Mesenchymal stem cell (in vitro differentiated cells and primary cell): Measurements from ENCODE around the gene STAB2.
A peak's percentile ranks its signal among the peaks of the same experiment; 100 is the strongest.

Experiments
- DNase-seq: peaks from one replicate; pipeline ENCODE4 v3.0.0-alpha.2; 2013
- H2AFZ ChIP-seq: one replicate; pipeline ENCODE4 v1.6.1; 2013; ENCODE audit warnings: low read depth, mild to moderate bottlenecking, control low read depth, inconsistent platforms, low read length, moderate library complexity
- H2AK5ac ChIP-seq: 2 replicates; pipeline ENCODE4 v1.6.1; 2013; ENCODE audit warnings: low read length, moderate library complexity, mild to moderate bottlenecking, inconsistent platforms; ENCODE audit not compliant: severe bottlenecking
- H2BK120ac ChIP-seq: one replicate; pipeline ENCODE4 v1.6.1; 2013; ENCODE audit warnings: low read depth, mild to moderate bottlenecking, inconsistent platforms, low read length, moderate library complexity
- H2BK12ac ChIP-seq, 2 experiments: one replicate each; pipeline ENCODE4 v1.6.1; 2013; ENCODE audit warnings: inconsistent platforms in 2 of 2, low read length in 2 of 2, mild to moderate bottlenecking in 2 of 2, moderate library complexity in 2 of 2, control low read depth in 1 of 2
- H2BK15ac ChIP-seq: one replicate; pipeline ENCODE4 v1.6.1; 2013; ENCODE audit warnings: mild to moderate bottlenecking, low read depth, inconsistent platforms; ENCODE audit not compliant: poor library complexity, severe bottlenecking
- H2BK5ac ChIP-seq: 2 replicates; pipeline ENCODE4 v1.6.1; 2013; ENCODE audit warnings: low read depth, mild to moderate bottlenecking, low read length, control low read depth, inconsistent platforms; ENCODE audit not compliant: poor library complexity, severe bottlenecking
- H3K14ac ChIP-seq, 2 experiments: one replicate each; pipeline ENCODE4 v1.6.1; 2013; ENCODE audit warnings: inconsistent platforms in 2 of 2, low read length in 2 of 2, control low read depth in 1 of 2, mild to moderate bottlenecking in 1 of 2, moderate library complexity in 1 of 2
- H3K18ac ChIP-seq, 2 experiments: one replicate each; pipeline ENCODE4 v1.6.1; 2013; ENCODE audit warnings: inconsistent platforms in 2 of 2, low read length in 2 of 2, control low read depth in 1 of 2, low read depth in 1 of 2, mild to moderate bottlenecking in 1 of 2
- H3K23ac ChIP-seq, 2 experiments: one replicate each; pipeline ENCODE4 v1.6.1; 2013; ENCODE audit warnings: inconsistent platforms in 2 of 2, low read length in 2 of 2, mild to moderate bottlenecking in 2 of 2, moderate library complexity in 2 of 2, control low read depth in 1 of 2
- H3K27ac ChIP-seq: 2 replicates; pipeline ENCODE4 v1.5.1; 2013; ENCODE audit warnings: mild to moderate bottlenecking, moderate library complexity, low read length, control low read depth, inconsistent platforms; ENCODE audit not compliant: poor library complexity, severe bottlenecking
- H3K27me3 ChIP-seq, 2 experiments: 2 replicates each; pipeline versions ENCODE4 v1.6.1 to v1.7.0; 2013; ENCODE audit warnings: low read length in 2 of 2, mild to moderate bottlenecking in 2 of 2, moderate library complexity in 2 of 2, control low read depth in 1 of 2, inconsistent platforms in 1 of 2; ENCODE audit not compliant: control insufficient read depth in 1 of 2, insufficient read depth in 1 of 2
- H3K36me3 ChIP-seq, 2 experiments: 2 replicates each; pipeline versions ENCODE4 v1.6.1 to v1.7.0; 2013; ENCODE audit warnings: low read length in 2 of 2, control low read depth in 1 of 2, inconsistent platforms in 1 of 2, low read depth in 1 of 2, mild to moderate bottlenecking in 1 of 2; ENCODE audit not compliant: insufficient read depth in 2 of 2, control insufficient read depth in 1 of 2
- H3K4ac ChIP-seq, 2 experiments: one replicate each; pipeline ENCODE4 v1.6.1; 2013; ENCODE audit warnings: inconsistent platforms in 2 of 2, low read length in 2 of 2, mild to moderate bottlenecking in 2 of 2, moderate library complexity in 2 of 2, control low read depth in 1 of 2, low read depth in 1 of 2
- H3K4me1 ChIP-seq: 2 replicates; pipeline ENCODE4 v1.6.1; 2013; ENCODE audit warnings: low read depth, low read length, control low read depth; ENCODE audit not compliant: control insufficient read depth, insufficient read depth
- H3K4me2 ChIP-seq: 2 replicates; pipeline ENCODE4 v1.6.1; 2013; ENCODE audit warnings: low read length, mild to moderate bottlenecking, inconsistent platforms; ENCODE audit not compliant: poor library complexity, severe bottlenecking
- H3K4me3 ChIP-seq, 2 experiments: 2 replicates each; pipeline versions ENCODE4 v1.5.1 to v1.7.0; 2013; ENCODE audit warnings: low read length in 2 of 2, mild to moderate bottlenecking in 2 of 2, control low read depth in 1 of 2, low read depth in 1 of 2; ENCODE audit not compliant: insufficient read depth in 1 of 2
- H3K79me1 ChIP-seq: replicated peaks from 2 replicates; pipeline ENCODE4 v1.6.1; 2013; ENCODE audit warnings: mild to moderate bottlenecking, control low read depth, low read length, inconsistent platforms; ENCODE audit not compliant: poor library complexity, severe bottlenecking
- H3K9ac ChIP-seq: 2 replicates; pipeline ENCODE4 v1.7.0; 2013; ENCODE audit warnings: mild to moderate bottlenecking, low read length, moderate library complexity
- H3K9me3 ChIP-seq: 2 replicates; pipeline ENCODE4 v1.7.0; 2013; ENCODE audit warnings: mild to moderate bottlenecking, low read length; ENCODE audit not compliant: control insufficient read depth
- H4K8ac ChIP-seq: one replicate; pipeline ENCODE4 v1.6.1; 2013; ENCODE audit warnings: inconsistent platforms, mild to moderate bottlenecking, low read length, moderate library complexity
- H4K91ac ChIP-seq: one replicate; pipeline ENCODE4 v1.6.1; 2013; ENCODE audit warnings: mild to moderate bottlenecking, low read length, inconsistent platforms
- WGBS: methylation state at CpG from one replicate; pipeline ENCODE4 v1.1.7; 2013; ENCODE audit warnings: mixed read lengths; 5-methylcytosine and 5-hydroxymethylcytosine counted together

Gene STAB2

DNA sequence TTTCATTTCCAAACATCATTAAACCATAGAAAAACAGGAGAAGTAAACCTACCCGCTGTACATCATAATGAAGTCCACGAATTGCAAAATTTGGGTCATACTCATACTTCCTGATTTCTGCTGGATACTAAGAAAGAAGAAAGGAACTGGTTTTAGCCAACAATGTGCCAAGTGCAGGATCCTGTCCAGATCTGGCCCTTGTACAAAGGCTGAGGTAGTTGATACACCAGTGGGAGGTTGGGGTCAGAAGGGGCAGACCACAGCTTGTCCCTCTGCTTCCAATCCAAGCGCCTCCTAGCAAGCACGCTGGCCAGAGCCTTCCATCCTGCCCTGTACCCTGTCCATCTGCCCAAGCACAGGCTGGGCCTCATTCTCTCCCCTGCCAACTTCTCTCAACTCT is 219.7 kb downstream of the STAB2 start:
- Histone ChIP-seq H2BK120ac (no peak overlapping the region), H4K8ac (no peak overlapping the region), H2BK5ac (no peak overlapping the region), H3K23ac (no peak overlapping the region), H3K18ac (no peak overlapping the region), H2AK5ac (no peak overlapping the region), H2AFZ (no peak overlapping the region), H3K14ac (no peak overlapping the region), H3K4me1 (peaks cover 19% of the 10 kb centered on the region), H2BK12ac (peak overlapping the region; percentile 8 to 28), H4K91ac (peak overlapping the region; percentile 18), H3K36me3 (peaks cover 3 to 12% of the 10 kb centered on the region in 2 experiments), H3K27me3 (no peaks in the 10 kb centered on the region), H3K4me2 (no peak overlapping the region), H3K4ac (no peak overlapping the region), H3K9ac (no peak overlapping the region), H3K4me3 (no peak overlapping the region), H3K27ac (no peak overlapping the region), H3K9me3 (no peaks in the 10 kb centered on the region), H3K79me1 (peaks cover 37% of the 10 kb centered on the region), H2BK15ac (no peak overlapping the region)
- DNase-seq: no peak
- WGBS: 86% methylated on average over 4 of the region's 4 CpGs

DNA sequence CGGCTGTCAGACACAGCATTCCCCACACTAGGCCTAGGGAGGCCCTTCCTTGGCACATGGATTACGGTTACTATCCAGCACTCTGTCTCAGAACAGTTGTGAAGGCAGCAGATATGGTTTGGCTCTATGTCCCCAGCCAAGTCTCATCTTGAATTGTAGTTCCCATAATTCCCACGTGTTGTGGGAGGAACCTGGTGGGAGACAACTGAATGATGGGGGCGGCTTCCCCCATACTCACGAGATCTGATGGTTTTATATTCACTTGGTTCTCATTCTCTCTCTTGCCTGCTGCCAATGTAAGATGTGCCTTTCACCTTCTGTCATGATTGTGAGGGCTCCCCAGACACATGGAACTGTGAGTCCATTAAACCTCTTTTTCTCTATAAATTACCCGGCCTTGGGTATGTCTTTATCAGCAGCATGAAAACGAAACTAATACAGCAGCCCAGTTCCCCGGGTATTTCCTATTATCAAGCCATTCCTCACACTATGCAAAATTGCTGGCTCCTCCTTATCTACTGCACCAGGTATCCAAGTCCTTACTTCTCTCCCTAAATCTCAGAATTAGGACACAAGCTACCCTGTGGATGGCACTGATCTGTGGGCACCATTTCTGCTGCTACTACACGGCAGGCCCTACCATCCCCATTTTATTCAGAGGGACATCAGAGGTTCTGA is 220.6 kb downstream of the STAB2 start:
- Histone ChIP-seq H3K9ac (no peak overlapping the region), H3K36me3 (peaks cover 6 to 12% of the 10 kb centered on the region in 2 experiments), H3K4me2 (no peak overlapping the region), H3K9me3 (no peaks in the 10 kb centered on the region), H4K91ac (peak overlapping the region; percentile 18), H3K27ac (no peak overlapping the region), H2BK12ac (peak overlapping the region; percentile 38 to 42), H3K4me3 (no peak overlapping the region), H3K4me1 (peaks cover 12% of the 10 kb centered on the region), H3K14ac (no peak overlapping the region), H3K27me3 (no peaks in the 10 kb centered on the region), H3K4ac (peak overlapping the region in 1 of 2 experiments; percentile 40), H3K23ac (no peak overlapping the region), H3K79me1 (peaks cover 39% of the 10 kb centered on the region), H2BK15ac (no peak overlapping the region), H2BK120ac (no peak overlapping the region), H4K8ac (peak overlapping the region; percentile 35), H2BK5ac (no peak overlapping the region), H2AFZ (no peak overlapping the region), H3K18ac (peak overlapping the region; percentile 19 to 61), H2AK5ac (peak overlapping the region; percentile 44)
- DNase-seq: no peak
- 97% methylated on average over 9 of the region's 9 CpGs for WGBS

GRCh38 chr12:103808239-103808880 is 221.3 kb downstream of the STAB2 start:
- H3K27ac ChIP-seq: no peak overlapping the region
- H4K8ac ChIP-seq: peak overlapping the region; percentile 27
- H4K91ac ChIP-seq: no peak overlapping the region
- no peak overlapping the region for H3K23ac ChIP-seq
- H3K18ac ChIP-seq: no peak overlapping the region
- H2BK12ac ChIP-seq: no peak overlapping the region
- H3K4me1 ChIP-seq: peaks cover 11% of the 10 kb centered on the region
- 98% methylated on average over 6 of the region's 6 CpGs for WGBS
- H3K14ac ChIP-seq: no peak overlapping the region
- peaks cover 11 to 17% of the 10 kb centered on the region in 2 experiments for H3K36me3 ChIP-seq
- no peaks in the 10 kb centered on the region for H3K27me3 ChIP-seq
- H2AK5ac ChIP-seq: no peak overlapping the region
- H3K4me2 ChIP-seq: no peak overlapping the region
- no peak overlapping the region for H2BK120ac ChIP-seq
- H3K4me3 ChIP-seq: no peak overlapping the region
- no peak for DNase-seq
- H3K9me3 ChIP-seq: no peaks in the 10 kb centered on the region
- H2BK15ac ChIP-seq: no peak overlapping the region
- no peak overlapping the region for H3K9ac ChIP-seq
- no peak overlapping the region for H2BK5ac ChIP-seq
- H3K4ac ChIP-seq: no peak overlapping the region
- H2AFZ ChIP-seq: no peak overlapping the region
- peaks cover 45% of the 10 kb centered on the region for H3K79me1 ChIP-seq

GRCh38 chr12:103809154-103809553 is 222.1 kb downstream of the STAB2 start:
- H3K18ac ChIP-seq: no peak overlapping the region
- peaks cover 13 to 17% of the 10 kb centered on the region in 2 experiments for H3K36me3 ChIP-seq
- H3K79me1 ChIP-seq: peaks cover 50% of the 10 kb centered on the region
- no peak overlapping the region for H3K23ac ChIP-seq
- no peak overlapping the region for H3K9ac ChIP-seq
- no peak overlapping the region for H4K91ac ChIP-seq
- no peak overlapping the region for H3K4me2 ChIP-seq
- WGBS: 97% methylated on average over 4 of the region's 4 CpGs
- H3K14ac ChIP-seq: no peak overlapping the region
- H2BK5ac ChIP-seq: no peak overlapping the region
- no peak for DNase-seq
- H2AFZ ChIP-seq: no peak overlapping the region
- H2AK5ac ChIP-seq: peak overlapping the region; percentile 23
- H3K4me1 ChIP-seq: peaks cover 14% of the 10 kb centered on the region
- no peak overlapping the region for H4K8ac ChIP-seq
- H2BK15ac ChIP-seq: no peak overlapping the region
- no peak overlapping the region for H3K4me3 ChIP-seq
- no peaks in the 10 kb centered on the region for H3K9me3 ChIP-seq
- no peak overlapping the region for H3K27ac ChIP-seq
- H3K27me3 ChIP-seq: no peaks in the 10 kb centered on the region
- H2BK12ac ChIP-seq: no peak overlapping the region
- H3K4ac ChIP-seq: no peak overlapping the region
- no peak overlapping the region for H2BK120ac ChIP-seq
